Measurements from ENCODE around the gene TAF6L. TPM values are rescaled to one million over a fixed set of nuclear protein-coding genes. Genes with fewer than 3 reads are reported as not detected.

The TAF6L gene
- total RNA-seq, 1 donor from 2014 or later, result 23.9 TPM

DNA sequence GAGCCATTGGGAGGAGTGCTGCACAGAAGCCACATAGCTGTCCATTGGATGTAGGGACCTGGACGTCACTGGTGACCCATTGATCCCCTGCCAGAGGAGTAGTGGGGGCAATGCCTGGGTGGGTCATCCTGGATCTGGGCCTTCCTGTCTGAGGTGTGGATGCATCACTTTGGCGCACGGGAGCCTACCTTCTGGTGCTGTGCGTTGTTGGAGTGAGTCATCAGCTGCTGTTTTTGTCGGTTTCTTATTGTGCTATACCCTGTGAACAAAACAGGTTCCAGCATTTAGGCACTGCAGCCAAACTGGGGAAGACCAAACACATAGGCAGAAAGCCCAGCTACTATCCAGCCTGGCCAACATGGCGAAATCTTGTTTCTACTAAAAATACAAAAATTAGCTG lies 3.2 kb downstream of the TAF6L start:
- Histone ChIP-seq H3K27ac (no peak overlapping the region), H3K4me1 (peaks cover 22% of the 10 kb centered on the region), H3K4me3 (no peak overlapping the region), H3K9me3 (no peaks in the 10 kb centered on the region), H3K36me3 (peaks cover 34% of the 10 kb centered on the region), H3K27me3 (no peaks in the 10 kb centered on the region)
- ATAC-seq (no peak), DNase-seq (no peak)
- TF ChIP-seq CTCF (IDR thresholded peaks at IDR 0.05), result no peak
- intact Hi-C loops (cut with DNase I), result no loop called here

GRCh38 chr11:62775646-62776045 lies 4.5 kb downstream of the TAF6L start:
- intact Hi-C loops (cut with DNase I), result no loop called here
- DNase-seq (no peak), ATAC-seq (no peak)
- Histone ChIP-seq H3K4me3 (no peak overlapping the region), H3K36me3 (peaks cover 44% of the 10 kb centered on the region), H3K4me1 (peaks cover 12% of the 10 kb centered on the region), H3K27ac (no peak overlapping the region), H3K27me3 (no peaks in the 10 kb centered on the region), H3K9me3 (no peaks in the 10 kb centered on the region)
- TF ChIP-seq CTCF (IDR thresholded peaks at IDR 0.05), result no peak

DNA sequence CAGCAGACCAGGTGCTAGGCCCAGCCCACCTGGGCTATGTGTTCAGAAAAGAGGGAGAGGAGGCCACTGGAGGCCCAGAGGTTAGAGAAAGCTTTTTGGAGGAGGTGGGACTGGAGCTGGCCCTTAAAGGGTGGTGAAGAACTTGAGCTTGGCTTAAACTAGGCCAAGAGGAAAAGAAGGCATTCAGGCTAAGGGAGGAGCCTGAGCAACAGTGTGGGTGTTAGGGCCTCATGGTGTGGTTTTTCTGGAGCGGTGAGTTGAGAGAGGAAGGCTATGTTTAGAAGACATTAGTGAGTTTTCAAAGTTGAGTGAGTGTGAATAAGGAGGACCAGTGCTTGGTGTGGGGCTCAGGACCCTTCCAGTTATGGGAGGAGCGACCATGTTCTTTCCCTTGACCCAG lies 6.2 kb downstream of the TAF6L start:
- intact Hi-C loops (cut with DNase I), result no loop called here
- Histone ChIP-seq H3K4me3 (no peak overlapping the region), H3K4me1 (peaks cover 2% of the 10 kb centered on the region), H3K27ac (no peak overlapping the region), H3K27me3 (no peaks in the 10 kb centered on the region), H3K36me3 (peaks cover 49% of the 10 kb centered on the region), H3K9me3 (no peaks in the 10 kb centered on the region)
- peak; percentile 33 for ATAC-seq
- no peak for DNase-seq
- TF ChIP-seq CTCF (IDR thresholded peaks at IDR 0.05), result no peak

- peak; percentile 40 for ATAC-seq
- Histone ChIP-seq H3K36me3 (peaks cover 54% of the 10 kb centered on the region), H3K27me3 (no peaks in the 10 kb centered on the region), H3K4me3 (no peak overlapping the region), H3K4me1 (no peaks in the 10 kb centered on the region), H3K27ac (no peak overlapping the region), H3K9me3 (no peaks in the 10 kb centered on the region)
- TF ChIP-seq CTCF (IDR thresholded peaks at IDR 0.05), result no peak
- no peak for DNase-seq
- intact Hi-C loops (cut with DNase I), result no loop called here
Observed at GRCh38 chr11:62778441-62778840, 7.2 kb downstream of the TAF6L start.

DNA sequence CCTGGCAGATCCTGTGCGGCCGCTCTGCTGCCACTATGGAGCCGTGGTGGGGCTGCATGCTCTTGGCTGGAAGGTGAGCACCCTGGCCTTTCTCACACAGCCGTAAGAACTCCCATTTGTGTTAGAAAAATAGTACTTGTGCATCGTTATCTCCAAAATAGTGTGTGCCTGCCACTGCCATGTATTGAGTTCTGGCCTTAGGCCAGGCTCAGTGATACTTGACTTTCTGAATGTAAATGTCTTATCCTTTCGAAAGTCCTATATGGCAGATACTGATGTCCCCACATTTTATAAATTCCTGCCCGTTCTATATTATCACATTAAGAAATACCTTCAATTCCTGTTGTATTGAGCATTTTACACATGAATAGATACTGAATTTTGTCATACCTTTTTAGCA lies 11.6 kb downstream of the TAF6L start:
- H3K9me3 ChIP-seq, result no peaks in the 10 kb centered on the region
- H3K4me1 ChIP-seq, result peaks cover 9% of the 10 kb centered on the region
- H3K27ac ChIP-seq, result no peak overlapping the region
- H3K27me3 ChIP-seq, result no peaks in the 10 kb centered on the region
- DNase-seq, result no peak
- no peak for TF ChIP-seq CTCF (IDR thresholded peaks at IDR 0.05)
- intact Hi-C loops (cut with DNase I), result no loop called here
- no peak overlapping the region for H3K4me3 ChIP-seq
- peaks cover 34% of the 10 kb centered on the region for H3K36me3 ChIP-seq
- ATAC-seq, result no peak

DNA sequence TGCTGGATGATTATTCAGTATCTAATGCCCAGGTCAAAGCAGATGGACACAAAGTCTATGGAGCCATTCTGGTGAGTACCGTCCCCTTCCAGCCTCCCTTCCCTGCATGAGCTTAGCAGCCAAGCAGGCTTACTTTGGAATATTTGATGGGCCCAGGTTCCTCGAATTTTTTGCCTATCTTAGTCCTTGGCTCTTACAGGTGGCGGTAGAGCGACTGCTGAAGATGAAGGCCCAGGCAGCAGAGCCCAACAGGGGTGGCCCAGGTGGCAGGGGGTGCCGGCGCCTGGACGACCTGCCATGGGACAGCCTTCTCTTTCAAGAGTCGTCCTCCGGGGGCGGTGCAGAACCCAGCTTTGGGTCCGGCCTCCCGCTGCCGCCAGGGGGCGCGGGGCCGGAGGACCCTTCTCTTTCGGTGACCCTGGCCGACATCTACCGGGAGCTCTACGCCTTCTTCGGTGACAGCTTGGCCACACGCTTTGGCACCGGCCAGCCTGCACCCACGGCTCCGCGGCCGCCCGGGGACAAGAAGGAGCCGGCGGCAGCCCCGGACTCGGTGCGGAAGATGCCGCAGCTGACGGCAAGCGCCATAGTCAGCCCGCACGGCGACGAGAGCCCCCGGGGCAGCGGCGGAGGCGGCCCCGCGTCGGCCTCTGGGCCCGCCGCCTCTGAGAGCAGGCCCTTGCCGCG lies 15.3 kb downstream of the TAF6L start:
- ATAC-seq, result peak; percentile 90
- Histone ChIP-seq H3K4me3 (peak overlapping the region; percentile 74), H3K36me3 (peaks cover 28% of the 10 kb centered on the region), H3K4me1 (peaks cover 32% of the 10 kb centered on the region), H3K9me3 (no peaks in the 10 kb centered on the region), H3K27me3 (no peaks in the 10 kb centered on the region), H3K27ac (peak overlapping the region; percentile 94)
- TF ChIP-seq CTCF (IDR thresholded peaks at IDR 0.05), result peak; percentile 93
- DNase-seq, result peak; percentile 94
- intact Hi-C loops (cut with DNase I), result no loop called here

All from upper lobe of right lung (tissue), 1 donor.